Tibial artery (tissue), 4 donors: Measurements from ENCODE around the gene LILRB3.
"Not testable (repeated sequence)": the region's sequence is repeated elsewhere in the genome, so short reads cannot be mapped to it uniquely, and the experiment has no call there.

Experiments
- DNase-seq, 2 donors: peaks; one replicate each; pipeline ENCODE4 v3.0.0-alpha.2; 2019
- H3K27ac ChIP-seq, 2 donors: fragments of 200-600 bp; sonication (generic) in 1 of 2; 1 replicate in 1 of 2; 2 replicates in 1 of 2; pipeline ENCODE4 v1.5.1; 2018 to 2019; ENCODE audit warnings: mild to moderate bottlenecking in 1 of 2
- H3K27me3 ChIP-seq, 2 donors: fragments of 200-600 bp; sonication (generic) in 1 of 2; one replicate each; pipeline versions ENCODE4 v1.5.1 to v1.6.0; 2016 to 2019
- H3K36me3 ChIP-seq, 3 donors: fragments of 200-600 bp; sonication (generic) in 2 of 3; one replicate each; pipeline ENCODE4 v1.5.1; 2016 to 2019; ENCODE audit warnings: mild to moderate bottlenecking in 2 of 3
- H3K4me1 ChIP-seq, 4 donors: fragments of 200-600 bp; sonication (generic) in 2 of 4; 1 replicate in 3 of 4; 2 replicates in 1 of 4; pipeline ENCODE4 v1.5.1; 2016 to 2019
- H3K4me3 ChIP-seq, 2 donors: fragments of 200-600 bp; sonication (generic) in 1 of 2; 1 replicate in 1 of 2; 2 replicates in 1 of 2; pipeline ENCODE4 v1.5.1; 2018 to 2019; ENCODE audit warnings: mild to moderate bottlenecking in 2 of 2
- H3K9me3 ChIP-seq, 3 donors: fragments of 200-600 bp; sonication (generic) in 1 of 3; one replicate each; pipeline ENCODE4 v1.5.1; 2016 to 2019
- CTCF ChIP-seq, 2 experiments: fragments of 200-600 bp in 1 of 2; fragments of 450-650 bp in 1 of 2; IDR thresholded peaks; one replicate each; pipeline ENCODE4 v1.5.1; 2017 to 2019; ENCODE audit warnings: antibody characterized with exemption in 2 of 2, mild to moderate bottlenecking in 1 of 2, moderate library complexity in 1 of 2
- intact Hi-C: fragments of 100-400 bp; cut with DNase I; formaldehyde crosslinking; loops from one replicate; pipeline ENCODE4 v1.15.0; 2023; ENCODE audit warnings: low total_unique reads

Gene LILRB3

GRCh38 chr19:54222474-54223276 lies at the start of gene LILRB3:
TSS of gene LILRB3 (minus strand) at chr19:54223007. CDS start at chr19:54222976, 31 bp downstream.
- intact Hi-C loops, DNase-seq, H3K9me3 ChIP-seq, H3K4me1 ChIP-seq, H3K27ac ChIP-seq: not testable (repeated sequence)
- peak within 1 kb of the TSS; percentile 4 to 10 for H3K4me3 ChIP-seq
- H3K36me3 ChIP-seq = peaks cover 0 to 11% (median 0%) of the 10 kb centered on the region in 3 donors
- H3K27me3 ChIP-seq = peaks cover 0 to 34% of the 10 kb centered on the region in 2 donors

- H3K4me3 ChIP-seq, H3K36me3 ChIP-seq, H3K27me3 ChIP-seq, H3K9me3 ChIP-seq, DNase-seq, intact Hi-C loops, H3K4me1 ChIP-seq, H3K27ac ChIP-seq: not testable (repeated sequence)
These were observed 49.4 kb upstream of the LILRB3 start for GRCh38 chr19:54272181-54272580.

DNA sequence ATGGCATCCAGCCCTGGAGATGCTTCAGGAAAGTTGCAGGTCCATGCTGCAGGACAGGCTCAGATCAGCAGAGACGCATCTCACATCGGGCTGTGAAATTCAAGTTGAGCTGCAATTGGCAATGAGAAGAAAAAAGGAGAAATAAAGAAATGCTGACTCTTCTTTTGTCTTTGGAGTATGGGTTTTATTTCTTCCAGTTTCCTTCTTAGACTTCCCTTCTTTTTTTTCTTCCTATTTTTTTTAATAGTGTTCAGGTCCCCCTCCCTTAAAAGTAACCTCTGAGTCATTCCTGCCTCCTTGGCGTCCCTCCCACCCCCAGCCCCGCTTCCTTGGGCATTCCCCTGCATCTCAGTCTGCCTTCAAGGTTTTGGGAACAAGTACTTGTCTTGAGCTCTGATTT lies 48.8 kb upstream of the LILRB3 start:
- H3K27ac ChIP-seq, H3K4me1 ChIP-seq, H3K4me3 ChIP-seq, DNase-seq, H3K9me3 ChIP-seq, H3K36me3 ChIP-seq, H3K27me3 ChIP-seq, intact Hi-C loops: not testable (repeated sequence)

- peak in 1 of 2 donors; percentile 60 for DNase-seq
- no peaks in the 10 kb centered on the region for H3K9me3 ChIP-seq
- no peaks in the 10 kb centered on the region for H3K27me3 ChIP-seq
- H3K4me1 ChIP-seq = no peaks in the 10 kb centered on the region
- no peak overlapping the region for H3K4me3 ChIP-seq
- intact Hi-C loops = no loop called here
- H3K27ac ChIP-seq = no peak overlapping the region
- H3K36me3 ChIP-seq = no peaks in the 10 kb centered on the region
- no peak for TF ChIP-seq CTCF (IDR thresholded peaks at IDR 0.05)
These were observed 48.3 kb upstream of the LILRB3 start for GRCh38 chr19:54271106-54271505.

DNA sequence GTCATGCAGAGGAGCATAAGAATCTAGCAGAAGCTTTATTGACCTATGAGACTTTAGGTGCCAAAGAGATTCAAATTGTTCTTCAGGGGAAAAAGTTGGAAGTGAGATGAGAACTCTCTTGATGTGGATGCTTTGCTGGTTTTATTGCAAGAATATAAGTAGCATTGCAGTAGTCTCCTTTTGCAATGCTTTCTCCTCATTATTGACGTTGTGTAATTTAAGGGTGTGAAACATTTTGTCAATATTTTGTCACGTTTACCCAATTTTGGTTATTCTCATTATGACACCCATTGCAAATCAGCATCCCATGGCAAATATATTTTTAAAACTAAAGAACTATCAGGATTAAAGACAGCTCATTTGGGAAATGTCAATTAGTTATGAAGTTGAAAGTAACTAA lies 46.1 kb upstream of the LILRB3 start:
- Histone ChIP-seq H3K36me3 (no peaks in the 10 kb centered on the region), H3K4me3 (no peak overlapping the region), H3K9me3 (no peaks in the 10 kb centered on the region), H3K27me3 (no peaks in the 10 kb centered on the region), H3K27ac (no peak overlapping the region), H3K4me1 (no peaks in the 10 kb centered on the region)
- TF ChIP-seq CTCF (IDR thresholded peaks at IDR 0.05) = no peak
- no peak for DNase-seq
- intact Hi-C loops = no loop called here

- no peak overlapping the region for H3K4me3 ChIP-seq
- H3K27ac ChIP-seq = no peak overlapping the region
- intact Hi-C loops = no loop called here
- no peaks in the 10 kb centered on the region for H3K4me1 ChIP-seq
- H3K27me3 ChIP-seq = no peaks in the 10 kb centered on the region
- peak; percentile 53 to 56 for TF ChIP-seq CTCF (IDR thresholded peaks at IDR 0.05)
- no peaks in the 10 kb centered on the region for H3K9me3 ChIP-seq
- DNase-seq = peak in 1 of 2 donors; percentile 75
- no peaks in the 10 kb centered on the region for H3K36me3 ChIP-seq
These were observed 43.3 kb upstream of the LILRB3 start for GRCh38 chr19:54266133-54266532.

DNA sequence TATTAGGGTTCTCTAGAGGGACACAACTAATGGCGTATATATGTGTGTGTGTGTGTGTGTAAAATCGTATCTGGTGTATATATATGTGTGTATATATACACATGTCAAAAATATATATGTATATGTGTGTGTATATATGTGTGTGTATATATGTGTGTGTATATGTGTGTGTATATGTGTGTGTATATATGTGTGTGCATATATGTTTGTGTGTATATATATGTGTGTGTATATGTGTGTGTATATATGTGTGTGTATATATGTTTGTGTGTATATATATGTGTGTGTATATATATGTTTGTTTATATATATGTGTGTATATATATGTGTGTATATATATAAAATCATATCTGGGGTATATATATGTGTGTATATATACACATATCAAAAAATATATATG lies 39.7 kb upstream of the LILRB3 start:
- H3K4me1 ChIP-seq = no peaks in the 10 kb centered on the region
- no peak overlapping the region for H3K4me3 ChIP-seq
- no peak overlapping the region for H3K27ac ChIP-seq
- no peak for DNase-seq
- no peaks in the 10 kb centered on the region for H3K36me3 ChIP-seq
- intact Hi-C loops = no loop called here
- peaks cover 0 to under 1% of the 10 kb centered on the region in 2 donors for H3K27me3 ChIP-seq
- no peaks in the 10 kb centered on the region for H3K9me3 ChIP-seq
- TF ChIP-seq CTCF (IDR thresholded peaks at IDR 0.05) = no peak
